COR-L47 (cell line): ENCODE measurements around the gene ENHO.
A peak's percentile ranks its signal among the peaks of the same experiment; 100 is the strongest.
"Not testable (repeated sequence)": the region's sequence is repeated elsewhere in the genome, so short reads cannot be mapped to it uniquely, and the experiment has no call there.

ENCODE experiments used
- DNase-seq: peaks from one replicate; lab custom pipeline; 2025; lab: John Stamatoyannopoulos, UW

The ENHO gene

GRCh38 chr9:34506623-34507022 lies 16.2 kb downstream of the ENHO start:
- no peak for DNase-seq

- DNase-seq = no peak
Observed at GRCh38 chr9:34505370-34506120, 17.2 kb downstream of the ENHO start.

GRCh38 chr9:34503406-34503805 lies 19.4 kb downstream of the ENHO start:
- DNase-seq = no peak

GRCh38 chr9:34502891-34503290 lies 19.9 kb downstream of the ENHO start:
- peak; percentile 66 for DNase-seq

- no peak for DNase-seq
Observed at GRCh38 chr9:34502471-34502870, 20.3 kb downstream of the ENHO start.

GRCh38 chr9:34501889-34502425 lies 20.8 kb downstream of the ENHO start:
- DNase-seq = no peak

- DNase-seq = no peak
Observed at GRCh38 chr9:34501372-34501771, 21.4 kb downstream of the ENHO start.

- DNase-seq = peak; percentile 36
Observed at GRCh38 chr9:34500623-34501267, 22.0 kb downstream of the ENHO start.

- no peak for DNase-seq
Observed at GRCh38 chr9:34499076-34499475, 23.7 kb downstream of the ENHO start.

- no peak for DNase-seq
Observed at GRCh38 chr9:34498553-34498952, 24.2 kb downstream of the ENHO start.

GRCh38 chr9:34496149-34496712 lies 26.6 kb downstream of the ENHO start:
- DNase-seq = no peak

- no peak for DNase-seq
Observed at GRCh38 chr9:34493972-34494535, 28.7 kb downstream of the ENHO start.

- no peak for DNase-seq
Observed at GRCh38 chr9:34492051-34492450, 30.7 kb downstream of the ENHO start.

GRCh38 chr9:34491596-34491995 lies 31.2 kb downstream of the ENHO start:
- no peak for DNase-seq

- DNase-seq = no peak
Observed at GRCh38 chr9:34490760-34491159, 32.0 kb downstream of the ENHO start.

GRCh38 chr9:34490360-34490759 lies 32.4 kb downstream of the ENHO start:
- DNase-seq = no peak

GRCh38 chr9:34486572-34486971 lies 36.2 kb downstream of the ENHO start:
- no peak for DNase-seq

- DNase-seq = no peak
Observed at GRCh38 chr9:34485822-34486221, 37.0 kb downstream of the ENHO start.

- DNase-seq = no peak
Observed at GRCh38 chr9:34484678-34485077, 38.1 kb downstream of the ENHO start.

- not testable (repeated sequence) for DNase-seq
Observed at GRCh38 chr9:34482746-34483145, 40.0 kb downstream of the ENHO start.

GRCh38 chr9:34481620-34482019 lies 41.2 kb downstream of the ENHO start:
- DNase-seq = not testable (repeated sequence)

GRCh38 chr9:34479431-34479866 lies 43.3 kb downstream of the ENHO start:
- DNase-seq = no peak

- no peak for DNase-seq
Observed at GRCh38 chr9:34477541-34477940, 45.2 kb downstream of the ENHO start.
